Measurements from ENCODE around the gene GASK1A. TPM values are rescaled to one million over a fixed set of nuclear protein-coding genes. Genes with fewer than 3 reads are reported as not detected.

GASK1A gene
- total RNA-seq, 1 donor from 2014 or later: 17.8 TPM

GRCh38 chr3:43024181-43024885 lies 45.2 kb downstream of the GASK1A start:
- DNase-seq (ENCODE audit: low spot score): no peak
- no peak for ATAC-seq
- intact Hi-C loops (cut with DNase I): no loop called here

GRCh38 chr3:43025423-43025822 lies 46.3 kb downstream of the GASK1A start:
- intact Hi-C loops (cut with DNase I): no loop called here
- DNase-seq (ENCODE audit: low spot score): no peak
- no peak for ATAC-seq

GRCh38 chr3:43028001-43028400 lies 48.9 kb downstream of the GASK1A start:
- intact Hi-C loops (cut with DNase I): no loop called here
- ATAC-seq (no peak), DNase-seq (ENCODE audit: low spot score) (no peak)

- intact Hi-C loops (cut with DNase I): no loop called here
- no peak for ATAC-seq
- DNase-seq (ENCODE audit: low spot score): no peak
These were observed 49.8 kb downstream of the GASK1A start for GRCh38 chr3:43028678-43029490.

- DNase-seq (ENCODE audit: low spot score) (no peak), ATAC-seq (no peak)
- intact Hi-C loops (cut with DNase I): no loop called here
These were observed 51.2 kb downstream of the GASK1A start for GRCh38 chr3:43030162-43030935.

GRCh38 chr3:43031485-43031884 lies 52.4 kb downstream of the GASK1A start:
- intact Hi-C loops (cut with DNase I): no loop called here
- ATAC-seq: peak; percentile 86
- DNase-seq (ENCODE audit: low spot score): no peak

GRCh38 chr3:43031889-43032545 lies 52.9 kb downstream of the GASK1A start:
- ATAC-seq (peak; percentile 37), DNase-seq (ENCODE audit: low spot score) (no peak)
- intact Hi-C loops (cut with DNase I): no loop called here

GRCh38 chr3:43032646-43033628 lies 53.8 kb downstream of the GASK1A start:
- ATAC-seq (no peak), DNase-seq (ENCODE audit: low spot score) (no peak)
- intact Hi-C loops (cut with DNase I): no loop called here

GRCh38 chr3:43034200-43034599 lies 55.1 kb downstream of the GASK1A start:
- ATAC-seq (no peak), DNase-seq (ENCODE audit: low spot score) (peak; percentile 17)
- intact Hi-C loops (cut with DNase I): no loop called here

- no peak for DNase-seq (ENCODE audit: low spot score)
- intact Hi-C loops (cut with DNase I): no loop called here
These were observed 55.8 kb downstream of the GASK1A start for GRCh38 chr3:43034911-43035310.

GRCh38 chr3:43035801-43036365 lies 56.8 kb downstream of the GASK1A start:
- intact Hi-C loops (cut with DNase I): no loop called here
- no peak for DNase-seq (ENCODE audit: low spot score)
- no peak for ATAC-seq

More at GRCh38 chr3:43034911-43035310, 55.8 kb downstream of the GASK1A start:
- no peak for ATAC-seq

- DNase-seq (ENCODE audit: low spot score) (no peak), ATAC-seq (no peak)
- intact Hi-C loops (cut with DNase I): no loop called here
These were observed 57.7 kb downstream of the GASK1A start for GRCh38 chr3:43036621-43037423.

- ATAC-seq (no peak), DNase-seq (ENCODE audit: low spot score) (no peak)
- intact Hi-C loops (cut with DNase I): no loop called here
These were observed 58.9 kb downstream of the GASK1A start for GRCh38 chr3:43038010-43038409.

GRCh38 chr3:43041517-43041916 lies 62.4 kb downstream of the GASK1A start:
- ATAC-seq: no peak
- intact Hi-C loops (cut with DNase I): no loop called here

GRCh38 chr3:43043071-43043766 lies 64.1 kb downstream of the GASK1A start:
- intact Hi-C loops (cut with DNase I): no loop called here
- DNase-seq (ENCODE audit: low spot score) (no peak), ATAC-seq (peak; percentile 26)

More at GRCh38 chr3:43041517-43041916, 62.4 kb downstream of the GASK1A start:
- no peak for DNase-seq (ENCODE audit: low spot score)

GRCh38 chr3:43043793-43044192 lies 64.7 kb downstream of the GASK1A start:
- intact Hi-C loops (cut with DNase I): no loop called here
- ATAC-seq: no peak
- DNase-seq (ENCODE audit: low spot score): no peak
